Astrocyte of the cerebellum (primary cell): ENCODE measurements around the gene AFAP1.
"Not testable (repeated sequence)": the region's sequence is repeated elsewhere in the genome, so short reads cannot be mapped to it uniquely, and the experiment has no call there.

Experiments used
- DNase-seq: peaks from one replicate; pipeline ENCODE4 v3.0.0-alpha.2; 2011; ENCODE audit warnings: low read depth
- H3K4me3 ChIP-seq: 2 replicates; pipeline ENCODE4 v1.5.1; 2011; ENCODE audit warnings: mild to moderate bottlenecking, low read depth, low read length, moderate library complexity
- CTCF ChIP-seq: IDR thresholded peaks from 2 replicates; pipeline ENCODE4 v1.5.1; 2012; ENCODE audit warnings: low read length, low read depth, moderate library complexity, mild to moderate bottlenecking; ENCODE audit errors: missing control alignments
- in situ Hi-C: cut with HindIII; loops from 2 replicates; pipeline ENCODE4 v1.10.0; 2017; ENCODE audit warnings: low sequenced_read_pairs

The AFAP1 gene

GRCh38 chr4:7918981-7919380 lies 20.7 kb downstream of the AFAP1 start:
- in situ Hi-C loops = no loop called here
- DNase-seq = no peak
- no peak for TF ChIP-seq CTCF
- no peak overlapping the region for H3K4me3 ChIP-seq

- DNase-seq, H3K4me3 ChIP-seq, in situ Hi-C loops: not testable (repeated sequence)
Measured at GRCh38 chr4:7918187-7918586, 21.5 kb downstream of the AFAP1 start.

- DNase-seq = no peak
- H3K4me3 ChIP-seq = no peak overlapping the region
- peak; percentile 4 for TF ChIP-seq CTCF
- in situ Hi-C loops = no loop called here
Measured at GRCh38 chr4:7917669-7918068, 22.0 kb downstream of the AFAP1 start.

- TF ChIP-seq CTCF = no peak
- H3K4me3 ChIP-seq = no peak overlapping the region
- DNase-seq = no peak
- in situ Hi-C loops = no loop called here
Measured at GRCh38 chr4:7915875-7916242, 23.8 kb downstream of the AFAP1 start.

- DNase-seq = no peak
- in situ Hi-C loops = no loop called here
- TF ChIP-seq CTCF = no peak
- no peak overlapping the region for H3K4me3 ChIP-seq
Measured at GRCh38 chr4:7912826-7913225, 26.8 kb downstream of the AFAP1 start.

- in situ Hi-C loops = no loop called here
Measured at GRCh38 chr4:7910952-7911578, 28.6 kb downstream of the AFAP1 start.

More at GRCh38 chr4:7910952-7911578, 28.6 kb downstream of the AFAP1 start:
- no peak overlapping the region for H3K4me3 ChIP-seq
- TF ChIP-seq CTCF = no peak
- no peak for DNase-seq
